A673 (cell line): ENCODE data around the gene IL15. TPM values are rescaled to one million over a fixed set of nuclear protein-coding genes. Genes with fewer than 3 reads are reported as not detected.

Experiments
- BruUV-seq: library from RNA; stranded (reverse); fragments of 400-500 nt; replicated peaks from 2 replicates; lab custom pipeline; 2021; lab: Mats Ljungman, UMichigan
- CTCF ChIA-PET: fragments of 300-600 bp; sonication (Branson Sonifier 250); formaldehyde crosslinking; loops from one replicate; lab custom pipeline; 2022; ENCODE audit warnings: antibody characterized with exemption; lab: Charles Lee
- POLR2A ChIA-PET: fragments of 300-600 bp; sonication (Branson Sonifier 250); formaldehyde crosslinking; loops from one replicate; lab custom pipeline; 2022; ENCODE audit warnings: antibody characterized with exemption; ENCODE audit not compliant: low non-redundant PET; lab: Charles Lee
- DNase-seq: peaks from one replicate; pipeline ENCODE4 v3.0.0-alpha.2; 2015; ENCODE audit warnings: low spot score
- H3K27ac ChIP-seq: fragments of 200-600 bp; sonication (generic); 2 replicates; pipeline ENCODE4 v1.5.1; 2016; ENCODE audit warnings: mixed run types, low read depth, mild to moderate bottlenecking, mixed read lengths, antibody characterized with exemption, low read length; ENCODE audit not compliant: poor library complexity, severe bottlenecking
- H3K27me3 ChIP-seq: fragments of 200-600 bp; sonication (generic); replicated peaks from 2 replicates; pipeline ENCODE4 v1.6.1; 2017; ENCODE audit warnings: mixed run types, low read depth, mild to moderate bottlenecking, mixed read lengths, antibody characterized with exemption, low read length; ENCODE audit not compliant: insufficient read depth, poor library complexity
- H3K36me3 ChIP-seq: fragments of 200-600 bp; sonication (generic); 2 replicates; pipeline ENCODE4 v1.6.1; 2016; ENCODE audit warnings: mixed run types, mild to moderate bottlenecking, mixed read lengths, antibody characterized with exemption, low read length; ENCODE audit not compliant: insufficient read depth, poor library complexity, severe bottlenecking
- H3K4me1 ChIP-seq: fragments of 200-600 bp; sonication (generic); 2 replicates; pipeline ENCODE4 v1.6.1; 2017; ENCODE audit warnings: mixed run types, mild to moderate bottlenecking, mixed read lengths, antibody characterized with exemption, low read length; ENCODE audit not compliant: insufficient read depth, poor library complexity, severe bottlenecking
- H3K4me3 ChIP-seq: fragments of 200-600 bp; sonication (generic); 2 replicates; pipeline ENCODE4 v1.5.1; 2016; ENCODE audit warnings: low read depth, mixed run types, mild to moderate bottlenecking, mixed read lengths, low read length; ENCODE audit not compliant: poor library complexity, severe bottlenecking
- H3K9me3 ChIP-seq: fragments of 200-600 bp; sonication (generic); 2 replicates; pipeline ENCODE4 v1.6.1; 2016; ENCODE audit warnings: mixed run types, low read depth, mild to moderate bottlenecking, mixed read lengths, antibody characterized with exemption, low read length; ENCODE audit not compliant: poor library complexity, severe bottlenecking
- CTCF ChIP-seq: fragments of 300-800, 200-600 bp; sonication (generic); conservative IDR thresholded peaks from 2 replicates; pipeline ENCODE4 v1.5.1; 2017; ENCODE audit warnings: low read depth, mild to moderate bottlenecking, antibody characterized with exemption, low read length, moderate library complexity, mixed read lengths
- EZH2 ChIP-seq: fragments of 200-600 bp; sonication (generic); IDR thresholded peaks from 2 replicates; pipeline ENCODE4 v1.6.1; 2017; ENCODE audit warnings: borderline replicate concordance, low read depth, mild to moderate bottlenecking, mixed read lengths, antibody characterized with exemption, low read length; ENCODE audit not compliant: poor library complexity, severe bottlenecking
- intact Hi-C: fragments of 100-400 bp; cut with micrococcal nuclease; formaldehyde crosslinking; loops from one replicate; pipeline ENCODE4 v1.10.0; 2022; ENCODE audit not compliant: unreplicated experiment
- total RNA-seq: library from RNA; stranded (reverse); gene quantifications from 2 replicates; pipeline ENCODE4 v1.2.3, GENCODE V29; 2021

IL15 gene
- total RNA-seq, 1 experiment from 2014 or later = 0.21 TPM

DNA sequence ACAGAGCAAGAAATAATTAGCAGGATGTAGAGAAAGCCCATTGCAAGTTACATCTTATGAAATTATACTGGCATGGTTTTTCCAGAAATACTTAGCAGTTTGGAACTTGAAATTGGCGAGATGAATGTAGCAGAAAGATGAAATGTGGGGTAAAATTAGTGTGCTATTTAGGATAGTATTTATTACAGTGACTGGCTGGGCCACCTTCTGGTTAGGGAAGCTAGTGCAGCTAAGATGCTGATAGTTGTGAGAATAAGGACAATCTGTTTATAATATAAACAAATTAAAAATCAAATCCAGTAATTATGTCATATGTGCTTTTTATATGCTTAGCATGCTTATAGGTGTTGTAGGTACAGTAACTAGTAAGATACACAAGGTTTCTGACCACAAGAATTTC, 74.8 kb downstream of the IL15 start:
- Histone ChIP-seq H3K27me3 (no peaks in the 10 kb centered on the region), H3K27ac (no peak overlapping the region), H3K36me3 (no peaks in the 10 kb centered on the region), H3K9me3 (peaks cover 13% of the 10 kb centered on the region), H3K4me3 (no peak overlapping the region), H3K4me1 (no peaks in the 10 kb centered on the region)
- DNase-seq = peak; percentile 9
- intact Hi-C loops = loop anchor here (2.0 to 5.0 kb wide), 2 partner anchors 364 to 404 kb away; no protein-coding TSS in a partner anchor
- ChIA-PET CTCF (interaction anchor here (1.1 kb wide), 1 partner anchor 365 kb away, joined by 3 read pairs; no protein-coding TSS in a partner anchor), POLR2A (no interaction called here)
- TF ChIP-seq EZH2 (no peak), CTCF (peak; percentile 57)
- BruUV-seq = no TSS peak

DNA sequence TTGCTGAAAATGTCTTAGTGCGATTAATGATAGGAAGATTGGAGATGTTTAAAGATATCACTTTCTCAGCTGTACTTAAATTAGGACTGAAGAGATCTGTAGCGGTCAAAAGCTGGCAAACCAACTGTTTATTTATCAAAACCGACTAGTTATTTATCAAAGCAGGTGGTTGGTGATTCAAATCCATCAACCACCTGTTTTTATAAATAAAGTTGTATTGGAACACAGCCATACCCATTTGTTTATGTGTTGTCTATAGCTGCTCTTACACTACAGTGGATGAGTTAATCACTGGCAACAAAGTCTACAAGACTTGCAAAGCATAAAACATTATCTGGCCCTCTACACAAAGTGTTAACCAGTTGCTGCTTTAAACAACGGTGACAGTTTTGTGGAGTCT, 76.8 kb downstream of the IL15 start:
- DNase-seq = no peak
- no peaks in the 10 kb centered on the region for H3K4me1 ChIP-seq
- no peaks in the 10 kb centered on the region for H3K36me3 ChIP-seq
- intact Hi-C loops = loop anchor here (5.0 kb wide), 1 partner anchor 406 kb away; no protein-coding TSS in a partner anchor
- H3K4me3 ChIP-seq = no peak overlapping the region
- no TSS peak for BruUV-seq
- no peaks in the 10 kb centered on the region for H3K9me3 ChIP-seq
- CTCF ChIA-PET = no interaction called here
- POLR2A ChIA-PET = no interaction called here
- TF ChIP-seq CTCF (no peak), EZH2 (no peak)
- H3K27me3 ChIP-seq = no peaks in the 10 kb centered on the region
- no peak overlapping the region for H3K27ac ChIP-seq

GRCh38 chr4:141713771-141714445, 77.5 kb downstream of the IL15 start:
- H3K27ac ChIP-seq = no peak overlapping the region
- no peak overlapping the region for H3K4me3 ChIP-seq
- CTCF ChIA-PET = no interaction called here
- DNase-seq = no peak
- H3K36me3 ChIP-seq = no peaks in the 10 kb centered on the region
- POLR2A ChIA-PET = no interaction called here
- no peaks in the 10 kb centered on the region for H3K27me3 ChIP-seq
- no TSS peak for BruUV-seq
- H3K9me3 ChIP-seq = no peaks in the 10 kb centered on the region
- intact Hi-C loops = loop anchor here (5.0 kb wide), 1 partner anchor 407 kb away; no protein-coding TSS in a partner anchor
- no peaks in the 10 kb centered on the region for H3K4me1 ChIP-seq
- TF ChIP-seq EZH2 (no peak), CTCF (no peak)
